HepG2 (cell line): ENCODE measurements around the gene SLC34A3. TPM values are rescaled to one million over a fixed set of nuclear protein-coding genes. Genes with fewer than 3 reads are reported as not detected.

Experiments
- ETV6 ChIP-seq: sonication (generic); formaldehyde crosslinking; conservative IDR thresholded peaks from 2 replicates; pipeline ENCODE4 v1.4.0; 2020; ENCODE audit warnings: missing genetic modification reagents
- KLF16 ChIP-seq, 2 experiments: sonication (generic) in 1 of 2; formaldehyde crosslinking in 1 of 2; IDR thresholded peaks; 2 replicates each; pipeline versions ENCODE4 v1.6.1 to v1.8.0; 2016 to 2023; ENCODE audit warnings: missing genetic modification reagents in 2 of 2, missing compliant biosample characterization in 1 of 2
- MAZ ChIP-seq, 2 experiments: sonication (generic) in 1 of 2; formaldehyde crosslinking in 1 of 2; IDR thresholded peaks; 2 replicates each; pipeline versions ENCODE4 v1.5.0 to v1.6.1; 2012 to 2020; ENCODE audit warnings: low read depth in 2 of 2, mild to moderate bottlenecking in 2 of 2, borderline replicate concordance in 1 of 2, improper control_type of control experiment in 1 of 2, low read length in 1 of 2, missing genetic modification reagents in 1 of 2, moderate library complexity in 1 of 2
- MIER2 ChIP-seq: IDR thresholded peaks from 2 replicates; pipeline ENCODE4 v1.6.1; 2016; ENCODE audit warnings: missing biosample characterization, missing genetic modification reagents
- ZNF256 ChIP-seq: sonication (generic); formaldehyde crosslinking; conservative IDR thresholded peaks from 2 replicates; pipeline ENCODE4 v1.4.0; 2020; ENCODE audit warnings: missing genetic modification reagents
- ZNF773 ChIP-seq: sonication (generic); formaldehyde crosslinking; IDR thresholded peaks from 2 replicates; pipeline ENCODE4 v1.4.0; 2020; ENCODE audit warnings: missing genetic modification reagents, borderline replicate concordance
- polyA plus RNA-seq, 8 experiments: library from polyadenylated mRNA; depleted of rRNA in 3 of 8; stranded (reverse) in 7 of 8; unstranded in 1 of 8; fragments of >200 nt; fragmentation: Illumina TruSeq in 4 of 8; extraction: Trizol in 4 of 8; gene quantifications; 2 replicates each; pipeline versions ENCODE4 v1.2.1 to v1.2.3, GENCODE V29; 2011 to 2016; ENCODE audit warnings: low read depth in 4 of 8, missing spikeins in 1 of 8, mixed read lengths in 1 of 8; ENCODE audit not compliant: insufficient read depth in 1 of 8
- total RNA-seq, 5 experiments: library from RNA; depleted of rRNA; stranded (reverse); fragments of >200 nt; fragmentation: Illumina TruSeq; extraction: Trizol; gene quantifications; 2 replicates each; pipeline ENCODE4 v1.2.3, GENCODE V29; 2016; ENCODE audit warnings: low read depth in 1 of 5
- TF ChIP-seq, protein P1 (sequence below): sonication (generic); formaldehyde crosslinking; IDR thresholded peaks from 2 replicates; pipeline ENCODE4 v1.4.0; 2020; ENCODE audit warnings: missing genetic modification reagents
- TF ChIP-seq, protein P2 (sequence below): sonication (generic); formaldehyde crosslinking; IDR thresholded peaks from 2 replicates; pipeline ENCODE4 v1.5.1; 2020; ENCODE audit warnings: mild to moderate bottlenecking, missing genetic modification reagents, borderline replicate concordance

The SLC34A3 gene
- total and polyA plus RNA-seq, 2 of the 13 experiments (the other 11 are each of a cell fraction or from before 2014, with no cell fraction given) = 0.07 to 1.0 TPM

GRCh38 chr9:137240841-137241489, 10.3 kb downstream of the SLC34A3 start, which contains the start of gene TUBB4B (continued):
- TF ChIP-seq MAZ (IDR thresholded peaks at IDR 0.05; ENCODE audit: borderline replicate concordance, low read depth, low read length) = peak; percentile 41; the same call in 1 of the 2 replicates
- peak; percentile 52; the same call in 1 of the 2 replicates for TF ChIP-seq MAZ (CRISPR knock-in tag; IDR thresholded peaks at IDR 0.05; ENCODE audit: low read depth)
- TF ChIP-seq, protein P1, sequence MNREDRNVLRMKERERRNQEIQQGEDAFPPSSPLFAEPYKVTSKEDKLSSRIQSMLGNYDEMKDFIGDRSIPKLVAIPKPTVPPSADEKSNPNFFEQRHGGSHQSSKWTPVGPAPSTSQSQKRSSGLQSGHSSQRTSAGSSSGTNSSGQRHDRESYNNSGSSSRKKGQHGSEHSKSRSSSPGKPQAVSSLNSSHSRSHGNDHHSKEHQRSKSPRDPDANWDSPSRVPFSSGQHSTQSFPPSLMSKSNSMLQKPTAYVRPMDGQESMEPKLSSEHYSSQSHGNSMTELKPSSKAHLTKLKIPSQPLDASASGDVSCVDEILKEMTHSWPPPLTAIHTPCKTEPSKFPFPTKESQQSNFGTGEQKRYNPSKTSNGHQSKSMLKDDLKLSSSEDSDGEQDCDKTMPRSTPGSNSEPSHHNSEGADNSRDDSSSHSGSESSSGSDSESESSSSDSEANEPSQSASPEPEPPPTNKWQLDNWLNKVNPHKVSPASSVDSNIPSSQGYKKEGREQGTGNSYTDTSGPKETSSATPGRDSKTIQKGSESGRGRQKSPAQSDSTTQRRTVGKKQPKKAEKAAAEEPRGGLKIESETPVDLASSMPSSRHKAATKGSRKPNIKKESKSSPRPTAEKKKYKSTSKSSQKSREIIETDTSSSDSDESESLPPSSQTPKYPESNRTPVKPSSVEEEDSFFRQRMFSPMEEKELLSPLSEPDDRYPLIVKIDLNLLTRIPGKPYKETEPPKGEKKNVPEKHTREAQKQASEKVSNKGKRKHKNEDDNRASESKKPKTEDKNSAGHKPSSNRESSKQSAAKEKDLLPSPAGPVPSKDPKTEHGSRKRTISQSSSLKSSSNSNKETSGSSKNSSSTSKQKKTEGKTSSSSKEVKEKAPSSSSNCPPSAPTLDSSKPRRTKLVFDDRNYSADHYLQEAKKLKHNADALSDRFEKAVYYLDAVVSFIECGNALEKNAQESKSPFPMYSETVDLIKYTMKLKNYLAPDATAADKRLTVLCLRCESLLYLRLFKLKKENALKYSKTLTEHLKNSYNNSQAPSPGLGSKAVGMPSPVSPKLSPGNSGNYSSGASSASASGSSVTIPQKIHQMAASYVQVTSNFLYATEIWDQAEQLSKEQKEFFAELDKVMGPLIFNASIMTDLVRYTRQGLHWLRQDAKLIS (CRISPR knock-in tag) = peak; percentile 76
- TF ChIP-seq, protein P2, sequence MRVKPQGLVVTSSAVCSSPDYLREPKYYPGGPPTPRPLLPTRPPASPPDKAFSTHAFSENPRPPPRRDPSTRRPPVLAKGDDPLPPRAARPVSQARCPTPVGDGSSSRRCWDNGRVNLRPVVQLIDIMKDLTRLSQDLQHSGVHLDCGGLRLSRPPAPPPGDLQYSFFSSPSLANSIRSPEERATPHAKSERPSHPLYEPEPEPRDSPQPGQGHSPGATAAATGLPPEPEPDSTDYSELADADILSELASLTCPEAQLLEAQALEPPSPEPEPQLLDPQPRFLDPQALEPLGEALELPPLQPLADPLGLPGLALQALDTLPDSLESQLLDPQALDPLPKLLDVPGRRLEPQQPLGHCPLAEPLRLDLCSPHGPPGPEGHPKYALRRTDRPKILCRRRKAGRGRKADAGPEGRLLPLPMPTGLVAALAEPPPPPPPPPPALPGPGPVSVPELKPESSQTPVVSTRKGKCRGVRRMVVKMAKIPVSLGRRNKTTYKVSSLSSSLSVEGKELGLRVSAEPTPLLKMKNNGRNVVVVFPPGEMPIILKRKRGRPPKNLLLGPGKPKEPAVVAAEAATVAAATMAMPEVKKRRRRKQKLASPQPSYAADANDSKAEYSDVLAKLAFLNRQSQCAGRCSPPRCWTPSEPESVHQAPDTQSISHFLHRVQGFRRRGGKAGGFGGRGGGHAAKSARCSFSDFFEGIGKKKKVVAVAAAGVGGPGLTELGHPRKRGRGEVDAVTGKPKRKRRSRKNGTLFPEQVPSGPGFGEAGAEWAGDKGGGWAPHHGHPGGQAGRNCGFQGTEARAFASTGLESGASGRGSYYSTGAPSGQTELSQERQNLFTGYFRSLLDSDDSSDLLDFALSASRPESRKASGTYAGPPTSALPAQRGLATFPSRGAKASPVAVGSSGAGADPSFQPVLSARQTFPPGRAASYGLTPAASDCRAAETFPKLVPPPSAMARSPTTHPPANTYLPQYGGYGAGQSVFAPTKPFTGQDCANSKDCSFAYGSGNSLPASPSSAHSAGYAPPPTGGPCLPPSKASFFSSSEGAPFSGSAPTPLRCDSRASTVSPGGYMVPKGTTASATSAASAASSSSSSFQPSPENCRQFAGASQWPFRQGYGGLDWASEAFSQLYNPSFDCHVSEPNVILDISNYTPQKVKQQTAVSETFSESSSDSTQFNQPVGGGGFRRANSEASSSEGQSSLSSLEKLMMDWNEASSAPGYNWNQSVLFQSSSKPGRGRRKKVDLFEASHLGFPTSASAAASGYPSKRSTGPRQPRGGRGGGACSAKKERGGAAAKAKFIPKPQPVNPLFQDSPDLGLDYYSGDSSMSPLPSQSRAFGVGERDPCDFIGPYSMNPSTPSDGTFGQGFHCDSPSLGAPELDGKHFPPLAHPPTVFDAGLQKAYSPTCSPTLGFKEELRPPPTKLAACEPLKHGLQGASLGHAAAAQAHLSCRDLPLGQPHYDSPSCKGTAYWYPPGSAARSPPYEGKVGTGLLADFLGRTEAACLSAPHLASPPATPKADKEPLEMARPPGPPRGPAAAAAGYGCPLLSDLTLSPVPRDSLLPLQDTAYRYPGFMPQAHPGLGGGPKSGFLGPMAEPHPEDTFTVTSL (CRISPR knock-in tag) = no peak
- TF ChIP-seq ZNF773 = peak; percentile 96
- peak; percentile 52; the same call in 1 of the 2 replicates for TF ChIP-seq MIER2 (CRISPR knock-in tag)
- TF ChIP-seq ZNF256 (CRISPR knock-in tag) = 0 out of 2 replicates have a peak, but pooled peaks have one; percentile 62
- TF ChIP-seq ETV6 (CRISPR knock-in tag) = peak; percentile 47; the same call in 1 of the 2 replicates
- peak in 1 of 2 experiments; percentile 68; a peak in 2 of 4 replicates for TF ChIP-seq KLF16 (CRISPR knock-in tag; IDR thresholded peaks at IDR 0.05)
